KMS-11 (cell line): ENCODE measurements around the gene IL17RB.

ENCODE experiments used
- H2AFZ ChIP-seq: fragments of 200-600 bp; sonication (generic); 2 replicates; pipeline ENCODE4 v1.6.1; 2016; ENCODE audit warnings: antibody characterized with exemption, mixed run types, low read depth
- H3K27ac ChIP-seq: fragments of 200-600 bp; sonication (generic); 2 replicates; pipeline ENCODE4 v1.6.1; 2016; ENCODE audit warnings: mild to moderate bottlenecking, mixed run types
- H3K27me3 ChIP-seq: fragments of 200-600 bp; sonication (generic); 2 replicates; pipeline ENCODE4 v1.6.1; 2017; ENCODE audit warnings: mild to moderate bottlenecking, low read depth, mixed run types, moderate library complexity; ENCODE audit not compliant: insufficient read depth
- H3K36me3 ChIP-seq: fragments of 200-600 bp; sonication (generic); 2 replicates; pipeline ENCODE4 v1.6.1; 2017; ENCODE audit warnings: mild to moderate bottlenecking, mixed run types; ENCODE audit not compliant: insufficient read depth
- H3K4me1 ChIP-seq: fragments of 200-600 bp; sonication (generic); 2 replicates; pipeline ENCODE4 v1.6.1; 2016; ENCODE audit warnings: mild to moderate bottlenecking, low read depth, mixed run types; ENCODE audit not compliant: poor library complexity, severe bottlenecking
- H3K4me2 ChIP-seq: fragments of 200-600 bp; sonication (generic); 2 replicates; pipeline ENCODE4 v1.7.0; 2016; ENCODE audit warnings: mild to moderate bottlenecking, mixed run types
- H3K4me3 ChIP-seq: fragments of 200-600 bp; sonication (generic); IDR thresholded peaks from 2 replicates; pipeline ENCODE4 v1.6.1; 2017; ENCODE audit warnings: low read depth, low read length, mixed read lengths; ENCODE audit not compliant: insufficient read depth
- H3K79me2 ChIP-seq: fragments of 200-600 bp; sonication (generic); 2 replicates; pipeline ENCODE4 v1.6.1; 2016; ENCODE audit warnings: low read depth, mixed run types; ENCODE audit not compliant: insufficient read depth
- H3K9ac ChIP-seq: fragments of 200-600 bp; sonication (generic); 2 replicates; pipeline ENCODE4 v1.6.1; 2016; ENCODE audit warnings: mild to moderate bottlenecking, mixed run types
- H4K20me1 ChIP-seq: fragments of 200-600 bp; sonication (generic); 2 replicates; pipeline ENCODE4 v1.6.1; 2016; ENCODE audit warnings: mild to moderate bottlenecking, mixed run types; ENCODE audit not compliant: insufficient read depth
- CTCF ChIP-seq: fragments of 200-600 bp; sonication (generic); conservative IDR thresholded peaks from 2 replicates; pipeline ENCODE4 v1.6.1; 2017; ENCODE audit warnings: low read depth, mild to moderate bottlenecking, antibody characterized with exemption, low read length, moderate library complexity, mixed read lengths

Gene IL17RB, protein sequence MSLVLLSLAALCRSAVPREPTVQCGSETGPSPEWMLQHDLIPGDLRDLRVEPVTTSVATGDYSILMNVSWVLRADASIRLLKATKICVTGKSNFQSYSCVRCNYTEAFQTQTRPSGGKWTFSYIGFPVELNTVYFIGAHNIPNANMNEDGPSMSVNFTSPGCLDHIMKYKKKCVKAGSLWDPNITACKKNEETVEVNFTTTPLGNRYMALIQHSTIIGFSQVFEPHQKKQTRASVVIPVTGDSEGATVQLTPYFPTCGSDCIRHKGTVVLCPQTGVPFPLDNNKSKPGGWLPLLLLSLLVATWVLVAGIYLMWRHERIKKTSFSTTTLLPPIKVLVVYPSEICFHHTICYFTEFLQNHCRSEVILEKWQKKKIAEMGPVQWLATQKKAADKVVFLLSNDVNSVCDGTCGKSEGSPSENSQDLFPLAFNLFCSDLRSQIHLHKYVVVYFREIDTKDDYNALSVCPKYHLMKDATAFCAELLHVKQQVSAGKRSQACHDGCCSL

GRCh38 chr3:53846134-53846850, at the start of gene IL17RB, which contains the start of gene CHDH:
TSS of gene IL17RB (plus strand) at chr3:53846568. CDS start at chr3:53846589, 21 bp downstream.
TSS of gene CHDH (minus strand) at chr3:53846419. CDS start at chr3:53824008, 22,411 bp downstream.
- TF ChIP-seq CTCF = no peak
- no peaks in the 10 kb centered on the region for H3K36me3 ChIP-seq
- H3K27me3 ChIP-seq = no peaks in the 10 kb centered on the region
- H3K4me3 ChIP-seq = no peak within 1 kb of the TSS
- no peaks in the 10 kb centered on the region for H4K20me1 ChIP-seq
- peak within 1 kb of the TSS; percentile 38 for H2AFZ ChIP-seq
- no peaks in the 10 kb centered on the region for H3K4me1 ChIP-seq
- H3K27ac ChIP-seq = no peak within 1 kb of the TSS
- H3K79me2 ChIP-seq = no peaks in the 10 kb centered on the region
- H3K9ac ChIP-seq = peak within 1 kb of the TSS; percentile 32; the same call in 1 of the 2 replicates
- peak within 1 kb of the TSS; percentile 36 for H3K4me2 ChIP-seq

- no peaks in the 10 kb centered on the region for H3K4me1 ChIP-seq
These were observed 48.2 kb upstream of the IL17RB start for GRCh38 chr3:53798144-53798543.

DNA sequence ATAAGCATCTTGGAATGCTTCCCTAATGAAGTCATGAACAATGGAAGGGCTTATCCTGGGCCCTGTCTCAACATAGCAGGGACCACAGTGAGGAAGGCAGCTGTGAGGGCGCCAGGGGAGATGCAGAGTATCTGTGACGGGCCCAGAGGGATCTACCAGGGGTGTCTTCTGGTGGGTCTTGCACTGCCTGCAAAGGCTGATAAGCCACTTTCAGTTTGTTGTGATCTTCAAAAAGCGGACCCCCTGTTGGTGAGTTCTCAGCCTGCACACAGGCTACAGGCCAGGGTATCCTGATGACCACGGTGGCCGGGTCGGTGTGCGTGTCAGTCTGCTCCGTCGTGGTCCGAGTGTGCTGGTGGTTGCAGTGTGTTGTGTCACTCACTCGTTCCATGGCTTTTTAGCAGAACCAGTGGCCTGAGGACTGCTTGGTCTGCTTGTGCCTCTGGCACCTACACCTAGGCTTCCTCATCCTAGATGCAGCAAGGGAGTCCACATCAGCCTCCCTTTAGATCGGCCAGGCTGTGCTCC, 47.0 kb upstream of the IL17RB start:
- H3K27ac ChIP-seq = no peak overlapping the region
- TF ChIP-seq CTCF = no peak
- no peaks in the 10 kb centered on the region for H4K20me1 ChIP-seq
- no peaks in the 10 kb centered on the region for H3K4me1 ChIP-seq
- no peaks in the 10 kb centered on the region for H3K36me3 ChIP-seq
- no peak overlapping the region for H3K4me3 ChIP-seq
- H2AFZ ChIP-seq = no peak overlapping the region
- no peaks in the 10 kb centered on the region for H3K79me2 ChIP-seq
- H3K4me2 ChIP-seq = no peak overlapping the region
- no peaks in the 10 kb centered on the region for H3K27me3 ChIP-seq
- H3K9ac ChIP-seq = no peak overlapping the region

More at GRCh38 chr3:53798144-53798543, 48.2 kb upstream of the IL17RB start:
- TF ChIP-seq CTCF = no peak
- Histone ChIP-seq H3K4me3 (no peak overlapping the region), H3K36me3 (no peaks in the 10 kb centered on the region), H3K4me2 (no peak overlapping the region), H3K27ac (no peak overlapping the region), H3K79me2 (no peaks in the 10 kb centered on the region), H2AFZ (no peak overlapping the region), H3K27me3 (no peaks in the 10 kb centered on the region), H4K20me1 (no peaks in the 10 kb centered on the region), H3K9ac (no peak overlapping the region)

- no peaks in the 10 kb centered on the region for H3K36me3 ChIP-seq
- no peaks in the 10 kb centered on the region for H3K79me2 ChIP-seq
- H3K27ac ChIP-seq = no peak overlapping the region
- no peaks in the 10 kb centered on the region for H3K27me3 ChIP-seq
- no peak overlapping the region for H3K4me3 ChIP-seq
- H4K20me1 ChIP-seq = no peaks in the 10 kb centered on the region
- no peak overlapping the region for H2AFZ ChIP-seq
- H3K4me2 ChIP-seq = no peak overlapping the region
- no peaks in the 10 kb centered on the region for H3K4me1 ChIP-seq
- TF ChIP-seq CTCF = no peak
- no peak overlapping the region for H3K9ac ChIP-seq
These were observed 46.1 kb upstream of the IL17RB start for GRCh38 chr3:53800041-53800906.
